Testis (tissue), 2 donors: Measurements from ENCODE around the gene U2AF2.

ENCODE experiments used
- CTCF ChIP-seq, 3 experiments: fragments of 450-650 bp in 2 of 3; fragments of 200-600 bp in 1 of 3; sonication (generic) in 1 of 3; IDR thresholded peaks; one replicate each; pipeline ENCODE4 v1.5.1; 2016 to 2019; ENCODE audit warnings: antibody characterized with exemption in 3 of 3, mild to moderate bottlenecking in 2 of 3, moderate library complexity in 1 of 3
- POLR2A ChIP-seq: fragments of 450-650 bp; IDR thresholded peaks from one replicate; pipeline ENCODE4 v1.6.1; 2017; ENCODE audit warnings: antibody characterized with exemption, mild to moderate bottlenecking, moderate library complexity

GRCh38 chr19:55694656-55695491 is 40.0 kb downstream of the U2AF2 start:
- TF ChIP-seq CTCF (IDR thresholded peaks at IDR 0.05), result no peak
- TF ChIP-seq POLR2A, result no peak
